Activated B cell treated with CpG ODN at 0.5 μM for 24 hours (primary cell): ENCODE data around the gene DNAJC4. TPM values are rescaled to one million over a fixed set of nuclear protein-coding genes. Genes with fewer than 3 reads are reported as not detected.

Source experiments
- ATAC-seq: fragments of 200-7000 bp; cut with Tn5 transposase; one replicate; pipeline ENCODE4 v1.10.0; 2021; ENCODE audit warnings: low read depth, mild to moderate bottlenecking, moderate library complexity
- CTCF ChIA-PET: fragments of 350-600 bp; sonication (Branson Sonifier 250); formaldehyde crosslinking; loops from one replicate; lab custom pipeline; 2021; ENCODE audit warnings: antibody characterized with exemption; lab: Charles Lee
- POLR2A ChIA-PET: fragments of 350-600 bp; sonication (Branson Sonifier 250); formaldehyde crosslinking; loops from one replicate; lab custom pipeline; 2021; ENCODE audit warnings: antibody characterized with exemption; lab: Charles Lee
- DNase-seq: peaks from one replicate; pipeline ENCODE4 v3.0.0; 2022
- H3K27ac Mint-ChIP-seq: one replicate; pipeline ENCODE4 v1.8.0; 2020; ENCODE audit warnings: mixed read lengths
- H3K27me3 Mint-ChIP-seq: one replicate; pipeline ENCODE4 v1.8.0; 2021; ENCODE audit warnings: mixed read lengths
- H3K36me3 Mint-ChIP-seq: one replicate; pipeline ENCODE4 v1.8.0; 2021; ENCODE audit warnings: low read depth, mixed read lengths
- H3K4me1 Mint-ChIP-seq: one replicate; pipeline ENCODE4 v1.8.0; 2021; ENCODE audit warnings: mixed read lengths
- H3K4me3 Mint-ChIP-seq: one replicate; pipeline ENCODE4 v1.8.0; 2020; ENCODE audit warnings: mild to moderate bottlenecking, mixed read lengths
- H3K9me3 Mint-ChIP-seq: one replicate; pipeline ENCODE4 v1.8.0; 2020; ENCODE audit warnings: mixed read lengths
- CTCF ChIP-seq: fragments of 200-600 bp; IDR thresholded peaks from one replicate; pipeline ENCODE4 v1.8.0; 2022; ENCODE audit warnings: antibody characterized with exemption, mild to moderate bottlenecking
- intact Hi-C: fragments of 100-400 bp; cut with micrococcal nuclease; formaldehyde crosslinking; loops from one replicate; pipeline ENCODE4 v1.15.1; 2024
- total RNA-seq: library from RNA; stranded (reverse); gene quantifications from 2 replicates; pipeline ENCODE4 v1.2.3, GENCODE V29; 2022

The DNAJC4 gene
- total RNA-seq, 1 donor from 2014 or later: 53.3 TPM

GRCh38 chr11:64241241-64241490 lies 10.8 kb downstream of the DNAJC4 start:
- CTCF ChIA-PET: interaction anchor here (0.7 to 1.3 kb wide), 4 partner anchors 9 to 60 kb away, joined by 3 to 7 read pairs (median 3); partner anchors contain the start of gene STIP1
- intact Hi-C loops: loop anchor here (1.0 to 10.0 kb wide), 9 partner anchors 10 to 534 kb away; partner anchors contain the start of genes CCDC88B, ESRRA, GPR137 and OTUB1
- H3K9me3 Mint-ChIP-seq: no peaks in the 10 kb centered on the region
- no peaks in the 10 kb centered on the region for H3K27me3 Mint-ChIP-seq
- H3K36me3 Mint-ChIP-seq: peaks cover 54% of the 10 kb centered on the region
- peak overlapping the region; percentile 91 for H3K4me3 Mint-ChIP-seq
- H3K27ac Mint-ChIP-seq: peak overlapping the region; percentile 98
- DNase-seq: peak; percentile 100
- no peak for TF ChIP-seq CTCF
- peak; percentile 81 for ATAC-seq
- peaks cover 74% of the 10 kb centered on the region for H3K4me1 Mint-ChIP-seq
- POLR2A ChIA-PET: interaction anchor here (0.5 to 8.7 kb wide), 24 partner anchors 9 to 1649 kb away, joined by 3 to 127 read pairs (median 8); partner anchors contain the start of genes BAD, CCDC88B, DNAJC4 and ESRRA

GRCh38 chr11:64241491-64242374 lies 11.4 kb downstream of the DNAJC4 start:
- CTCF ChIA-PET: interaction anchor here (0.7 to 6.2 kb wide), 5 partner anchors 9 to 59 kb away, joined by 3 to 37 read pairs (median 3); partner anchors contain the start of genes FERMT3 and STIP1
- no peak for TF ChIP-seq CTCF
- Mint-ChIP-seq H3K27ac (peak overlapping the region; percentile 98), H3K9me3 (no peaks in the 10 kb centered on the region), H3K4me3 (peak overlapping the region; percentile 91), H3K27me3 (no peaks in the 10 kb centered on the region), H3K36me3 (peaks cover 54% of the 10 kb centered on the region), H3K4me1 (peaks cover 74% of the 10 kb centered on the region)
- intact Hi-C loops: loop anchor here (1.0 to 10.0 kb wide), 9 partner anchors 10 to 533 kb away; partner anchors contain the start of genes CCDC88B, ESRRA, GPR137 and OTUB1
- ATAC-seq: no peak
- peak; percentile 27 for DNase-seq
- POLR2A ChIA-PET: interaction anchor here (0.5 to 8.7 kb wide), 26 partner anchors 8 to 1650 kb away, joined by 3 to 127 read pairs (median 7); partner anchors contain the start of genes BAD, CCDC88B, DNAJC4 and ESRRA

- H3K4me1 Mint-ChIP-seq: peaks cover 62% of the 10 kb centered on the region
- CTCF ChIA-PET: interaction anchor here (0.9 to 6.2 kb wide), 4 partner anchors 37 to 112 kb away, joined by 3 to 37 read pairs (median 3); partner anchors contain the start of gene FERMT3
- POLR2A ChIA-PET: interaction anchor here (0.6 to 8.7 kb wide), 11 partner anchors 9 to 74 kb away, joined by 3 to 127 read pairs (median 16); partner anchors contain the start of genes DNAJC4, FERMT3, NUDT22 and PRDX5
Observed at GRCh38 chr11:64243236-64243854, 13.0 kb downstream of the DNAJC4 start.

DNA sequence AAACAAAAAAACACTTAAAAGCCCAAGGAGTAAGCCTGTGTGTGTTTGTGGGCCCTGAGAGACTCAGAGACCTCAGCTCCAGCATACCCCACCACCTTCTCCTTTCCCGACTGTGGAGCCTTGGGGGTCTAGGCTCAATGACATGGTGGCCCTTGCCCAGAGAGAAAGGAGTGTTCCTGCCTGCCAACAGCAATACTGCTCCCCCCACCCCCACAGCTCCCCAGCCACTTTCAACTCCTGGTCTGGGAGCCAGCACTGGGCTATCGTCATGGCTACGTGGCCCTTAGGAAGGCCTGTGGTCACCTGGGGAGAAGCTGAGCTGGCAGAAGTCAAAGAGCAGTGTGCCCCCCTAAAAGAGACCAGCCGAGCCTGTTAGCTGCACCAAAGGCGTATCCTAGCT lies 13.8 kb downstream of the DNAJC4 start:
- H3K9me3 Mint-ChIP-seq: no peaks in the 10 kb centered on the region
- CTCF ChIA-PET: interaction anchor here (1.0 to 6.2 kb wide), 3 partner anchors 38 to 59 kb away, joined by 3 to 37 read pairs (median 3); partner anchors contain the start of gene FERMT3
- no peaks in the 10 kb centered on the region for H3K27me3 Mint-ChIP-seq
- POLR2A ChIA-PET: interaction anchor here (0.9 to 8.7 kb wide), 6 partner anchors 10 to 73 kb away, joined by 3 to 127 read pairs (median 32); partner anchors contain the start of genes DNAJC4, FERMT3, NUDT22 and PRDX5
- no peak for DNase-seq
- no peak for ATAC-seq
- H3K4me3 Mint-ChIP-seq: no peak overlapping the region
- H3K27ac Mint-ChIP-seq: peak overlapping the region; percentile 53
- H3K36me3 Mint-ChIP-seq: peaks cover 34% of the 10 kb centered on the region
- no peak for TF ChIP-seq CTCF
- peaks cover 54% of the 10 kb centered on the region for H3K4me1 Mint-ChIP-seq
- intact Hi-C loops: loop anchor here (5.0 to 10.0 kb wide), 2 partner anchors 257 to 531 kb away; partner anchors contain the start of genes OTUB1 and SF1

More at GRCh38 chr11:64243236-64243854, 13.0 kb downstream of the DNAJC4 start:
- no peak for TF ChIP-seq CTCF
- H3K27me3 Mint-ChIP-seq: no peaks in the 10 kb centered on the region
- intact Hi-C loops: loop anchor here (5.0 to 10.0 kb wide), 2 partner anchors 256 to 531 kb away; partner anchors contain the start of genes OTUB1 and SF1
- no peaks in the 10 kb centered on the region for H3K9me3 Mint-ChIP-seq
- H3K36me3 Mint-ChIP-seq: peaks cover 40% of the 10 kb centered on the region
- no peak for ATAC-seq
- H3K4me3 Mint-ChIP-seq: peak overlapping the region; percentile 38
- peak overlapping the region; percentile 53 for H3K27ac Mint-ChIP-seq
- DNase-seq: no peak
